IMR-90 (cell line): Measurements from ENCODE around the gene ELL. TPM values are rescaled to one million over a fixed set of nuclear protein-coding genes. Genes with fewer than 3 reads are reported as not detected.

ENCODE experiments used
- ATAC-seq: fragments of 200-7000 bp; cut with Tn5 transposase; 2 replicates; pipeline ENCODE4 v1.9.1; 2020; ENCODE audit warnings: low read depth, mild to moderate bottlenecking, moderate library complexity
- BruUV-seq: library from RNA; stranded (reverse); fragments of 400-500 nt; replicated peaks from 2 replicates; lab custom pipeline; 2021; lab: Mats Ljungman, UMichigan
- CTCF ChIA-PET: fragments of 300-600 bp; formaldehyde crosslinking; extraction: SDS; loops from one replicate; lab custom pipeline; 2021; ENCODE audit warnings: antibody characterized with exemption; lab: Yijun Ruan, JAX
- POLR2A ChIA-PET: fragments of 300-600 bp; sonication (Branson Sonifier 250); formaldehyde crosslinking; loops from one replicate; lab custom pipeline; 2022; ENCODE audit warnings: antibody characterized with exemption; ENCODE audit not compliant: unreplicated experiment; lab: Charles Lee
- DNase-seq: peaks from one replicate; pipeline ENCODE4 v3.0.0; 2013
- H2AFZ ChIP-seq: replicated peaks from 2 replicates; pipeline ENCODE3; 2013; ENCODE audit warnings: low read length, mild to moderate bottlenecking; ENCODE audit not compliant: poor library complexity
- H2AK5ac ChIP-seq: 2 replicates; pipeline ENCODE4 v1.6.1; 2013; ENCODE audit warnings: low read depth, low read length, inconsistent platforms
- H2AK9ac ChIP-seq: replicated peaks from 2 replicates; pipeline ENCODE3; 2013; ENCODE audit warnings: mild to moderate bottlenecking, low read depth, low read length, moderate library complexity; ENCODE audit not compliant: poor library complexity
- H2BK120ac ChIP-seq: 2 replicates; pipeline ENCODE4 v1.6.1; 2013; ENCODE audit warnings: low read depth, low read length, inconsistent platforms
- H2BK15ac ChIP-seq: 3 replicates; pipeline ENCODE4 v1.6.1; 2013; ENCODE audit warnings: low read depth, low read length, inconsistent platforms
- H2BK20ac ChIP-seq: 2 replicates; pipeline ENCODE4 v1.6.1; 2013; ENCODE audit warnings: low read depth, mild to moderate bottlenecking, inconsistent platforms, low read length, moderate library complexity
- H2BK5ac ChIP-seq: 2 replicates; pipeline ENCODE4 v1.6.1; 2013; ENCODE audit warnings: mild to moderate bottlenecking, low read depth, low read length, inconsistent platforms; ENCODE audit not compliant: poor library complexity, severe bottlenecking
- H3K14ac ChIP-seq: replicated peaks from 2 replicates; pipeline ENCODE4 v1.6.1; 2013; ENCODE audit warnings: low read depth, low read length, inconsistent platforms
- H3K18ac ChIP-seq: 2 replicates; pipeline ENCODE4 v1.6.1; 2013; ENCODE audit warnings: low read depth, low read length, control low read depth
- H3K23ac ChIP-seq: 2 replicates; pipeline ENCODE4 v1.6.1; 2013; ENCODE audit warnings: low read depth, low read length, inconsistent platforms
- H3K27ac ChIP-seq: 2 replicates; pipeline ENCODE4 v1.5.1; 2013; ENCODE audit warnings: mild to moderate bottlenecking, control low read depth, low read length; ENCODE audit not compliant: insufficient read depth
- H3K27me3 ChIP-seq: 2 replicates; pipeline ENCODE4 v1.6.1; 2013; ENCODE audit warnings: low read length; ENCODE audit not compliant: control insufficient read depth, insufficient read depth
- H3K36me3 ChIP-seq: 2 replicates; pipeline ENCODE4 v1.6.1; 2013; ENCODE audit warnings: low read length, mixed read lengths; ENCODE audit not compliant: control insufficient read depth, insufficient read depth
- H3K4ac ChIP-seq: 2 replicates; pipeline ENCODE4 v1.6.1; 2013; ENCODE audit warnings: low read depth, low read length, inconsistent platforms
- H3K4me1 ChIP-seq: 2 replicates; pipeline ENCODE4 v1.6.1; 2013; ENCODE audit warnings: low read length, mixed read lengths; ENCODE audit not compliant: control insufficient read depth, insufficient read depth
- H3K4me2 ChIP-seq: 2 replicates; pipeline ENCODE4 v1.6.1; 2013; ENCODE audit warnings: low read depth, mild to moderate bottlenecking, control low read depth, low read length, moderate library complexity
- H3K4me3 ChIP-seq: 2 replicates; pipeline ENCODE4 v1.5.1; 2013; ENCODE audit warnings: low read depth, mild to moderate bottlenecking, control low read depth, low read length, moderate library complexity; ENCODE audit not compliant: insufficient read depth
- H3K56ac ChIP-seq: 2 replicates; pipeline ENCODE4 v1.6.1; 2013; ENCODE audit warnings: low read length, inconsistent platforms; ENCODE audit not compliant: insufficient read depth; ENCODE audit errors: extremely low read depth
- H3K79me1 ChIP-seq, 2 experiments: 2 replicates each; pipeline ENCODE4 v1.6.1; 2013; ENCODE audit warnings: low read length in 2 of 2, inconsistent platforms in 1 of 2, low read depth in 1 of 2
- H3K9ac ChIP-seq: 2 replicates; pipeline ENCODE4 v1.6.1; 2013; ENCODE audit warnings: low read depth, low read length, control low read depth
- H3K9me1 ChIP-seq: 2 replicates; pipeline ENCODE4 v1.6.1; 2013; ENCODE audit warnings: low read length, inconsistent platforms; ENCODE audit not compliant: insufficient read depth
- H3K9me3 ChIP-seq: 2 replicates; pipeline ENCODE4 v1.6.1; 2013; ENCODE audit warnings: low read length; ENCODE audit not compliant: control insufficient read depth, insufficient read depth
- H4K20me1 ChIP-seq: 2 replicates; pipeline ENCODE4 v1.6.1; 2013; ENCODE audit warnings: low read length, inconsistent platforms; ENCODE audit not compliant: insufficient read depth
- H4K5ac ChIP-seq: 2 replicates; pipeline ENCODE4 v1.6.1; 2013; ENCODE audit warnings: mild to moderate bottlenecking, low read depth, low read length, control low read depth
- H4K8ac ChIP-seq, 2 experiments: 2 replicates each; pipeline ENCODE4 v1.6.1; 2013; ENCODE audit warnings: low read depth in 2 of 2, low read length in 2 of 2, control low read depth in 1 of 2, inconsistent platforms in 1 of 2
- H4K91ac ChIP-seq: 2 replicates; pipeline ENCODE4 v1.6.1; 2013; ENCODE audit warnings: low read depth, low read length, inconsistent platforms; ENCODE audit not compliant: insufficient read depth
- BHLHE40 ChIP-seq: fragments of 150-350 bp; IDR thresholded peaks from 2 replicates; pipeline ENCODE4 v1.6.1; 2016; ENCODE audit warnings: mild to moderate bottlenecking, low read depth, low read length
- CEBPB ChIP-seq: IDR thresholded peaks from 2 replicates; pipeline ENCODE4 v1.6.1; 2012; ENCODE audit warnings: low read depth, low read length, improper control_type of control experiment
- CHD1 ChIP-seq: IDR thresholded peaks from 2 replicates; pipeline ENCODE4 v1.6.1; 2012; ENCODE audit warnings: low read depth, low read length, improper control_type of control experiment
- CTCF ChIP-seq: conservative IDR thresholded peaks from 2 replicates; pipeline ENCODE4 v1.5.1; 2012; ENCODE audit warnings: mild to moderate bottlenecking, low read depth, low read length, improper control_type of control experiment
- ELK1 ChIP-seq: fragments of 150-350 bp; IDR thresholded peaks from 2 replicates; pipeline ENCODE4 v1.6.1; 2016; ENCODE audit warnings: low read depth, mild to moderate bottlenecking, low read length, moderate library complexity, borderline replicate concordance
- FOS ChIP-seq: fragments of 150-350 bp; IDR thresholded peaks from 2 replicates; pipeline ENCODE4 v1.6.1; 2016; ENCODE audit warnings: low read depth, low read length
- MAZ ChIP-seq: IDR thresholded peaks from 2 replicates; pipeline ENCODE4 v1.6.1; 2012; ENCODE audit warnings: low read depth, mild to moderate bottlenecking, low read length, improper control_type of control experiment, moderate library complexity, borderline replicate concordance
- NFE2L2 ChIP-seq: fragments of 150-350 bp; IDR thresholded peaks from 2 replicates; pipeline ENCODE4 v1.6.1; 2016; ENCODE audit warnings: low read depth, mild to moderate bottlenecking, low read length
- POLR2A ChIP-seq: IDR thresholded peaks from 2 replicates; pipeline ENCODE4 v1.6.1; 2012; ENCODE audit warnings: mild to moderate bottlenecking, low read depth, low read length
- RAD21 ChIP-seq: IDR thresholded peaks from 2 replicates; pipeline ENCODE4 v1.6.1; 2012; ENCODE audit warnings: low read length, improper control_type of control experiment
- RCOR1 ChIP-seq: IDR thresholded peaks from 2 replicates; pipeline ENCODE4 v1.6.1; 2012; ENCODE audit warnings: mild to moderate bottlenecking, low read length, improper control_type of control experiment; ENCODE audit not compliant: insufficient replicate concordance
- RFX5 ChIP-seq: IDR thresholded peaks from 2 replicates; pipeline ENCODE4 v1.8.0; 2012; ENCODE audit warnings: low read depth, mild to moderate bottlenecking, low read length, moderate library complexity
- SMC3 ChIP-seq: fragments of 150-350 bp; IDR thresholded peaks from 2 replicates; pipeline ENCODE4 v1.6.1; 2016; ENCODE audit warnings: low read depth, mild to moderate bottlenecking, antibody characterized with exemption, low read length, moderate library complexity
- USF2 ChIP-seq: fragments of 150-350 bp; IDR thresholded peaks from 2 replicates; pipeline ENCODE4 v1.6.1; 2017; ENCODE audit warnings: mild to moderate bottlenecking, antibody characterized with exemption, low read length, low read depth
- WGBS, 2 experiments: methylation state at CpG; one replicate each; pipeline versions ENCODE4 v1.1.5 to v1.1.7; 2013; ENCODE audit warnings: missing lambda C conversion rate in 2 of 2; ENCODE audit not compliant: insufficient read length in 1 of 2; ENCODE audit errors: extremely low coverage in 2 of 2; 5-methylcytosine and 5-hydroxymethylcytosine counted together
- dilution Hi-C: fragments of 300-500 bp; cut with HindIII; formaldehyde crosslinking; loops from one replicate; pipeline ENCODE4 v1.14.3; 2018; ENCODE audit warnings: low sequenced_read_pairs; ENCODE audit not compliant: unreplicated experiment
- in situ Hi-C: fragments of 300-500 bp; cut with MboI; formaldehyde crosslinking; loops from 3 replicates; pipeline ENCODE4 v1.14.3; 2019; ENCODE audit warnings: low sequenced_read_pairs, inconsistent platforms, mixed read lengths
- intact Hi-C: fragments of 100-400 bp; cut with micrococcal nuclease; formaldehyde crosslinking; loops from 2 replicates; pipeline ENCODE4 v1.10.0; 2022
- polyA plus RNA-seq, 3 experiments: library from polyadenylated mRNA; depleted of rRNA; stranded (reverse); fragments of >200 nt; gene quantifications; 2 replicates each; pipeline ENCODE4 v1.2.3, GENCODE V29; 2012; ENCODE audit warnings: low replicate concordance in 1 of 3
- total RNA-seq: library from RNA; depleted of rRNA; stranded (reverse); fragments of >200 nt; gene quantifications from 2 replicates; pipeline ENCODE4 v1.2.3, GENCODE V29; 2012

Gene ELL
- total and polyA plus RNA-seq, 2 of the 4 experiments (the other 2 are of a cell fraction), result 6.3 to 13.1 TPM

GRCh38 chr19:18503971-18504885 is 17.6 kb downstream of the ELL start:
- Histone ChIP-seq H4K91ac (no peak overlapping the region), H3K27me3 (no peaks in the 10 kb centered on the region), H2AK5ac (no peak overlapping the region), H4K5ac (no peak overlapping the region), H2BK20ac (no peak overlapping the region), H2BK5ac (no peak overlapping the region), H2AK9ac (no peak overlapping the region), H3K56ac (no peak overlapping the region), H3K4me3 (no peak overlapping the region), H3K18ac (no peak overlapping the region), H4K8ac (no peak overlapping the region), H2BK120ac (no peak overlapping the region), H3K4ac (no peak overlapping the region), H3K14ac (no peak overlapping the region), H3K9me1 (peaks cover 54% of the 10 kb centered on the region), H3K9ac (no peak overlapping the region), H3K36me3 (no peaks in the 10 kb centered on the region), H3K23ac (no peak overlapping the region), H2BK15ac (no peak overlapping the region), H3K9me3 (no peaks in the 10 kb centered on the region), H3K4me1 (peaks cover 29% of the 10 kb centered on the region), H2AFZ (no peak overlapping the region), H3K4me2 (no peak overlapping the region), H4K20me1 (peaks cover 100% of the 10 kb centered on the region), H3K79me1 (peaks cover 10 to 100% of the 10 kb centered on the region in 2 experiments), H3K27ac (no peak overlapping the region)
- intact Hi-C loops, result no loop called here
- in situ Hi-C loops, result no loop called here
- CTCF ChIA-PET, result no interaction called here
- ATAC-seq, result no peak; the same call in 1 of the 2 replicates
- DNase-seq, result no peak
- WGBS, 2 experiments, result 76% methylated on average over 6 of the region's 20 CpGs; no CpG with 5 or more reads in 1 of the 2 experiments
- dilution Hi-C loops, result no loop called here
- TF ChIP-seq RAD21, result no peak
- TF ChIP-seq POLR2A, result no peak
- TF ChIP-seq SMC3, result no peak
- no peak for TF ChIP-seq RFX5
- TF ChIP-seq FOS, result no peak
- no peak for TF ChIP-seq RCOR1
- no peak for TF ChIP-seq CTCF
- TF ChIP-seq ELK1, result no peak
- TF ChIP-seq CHD1, result no peak
- no peak for TF ChIP-seq BHLHE40
- no peak for TF ChIP-seq CEBPB
- TF ChIP-seq USF2, result no peak
- no peak for TF ChIP-seq MAZ
- no peak for TF ChIP-seq NFE2L2
- POLR2A ChIA-PET, result no interaction called here
- BruUV-seq, result no TSS peak
